Measurements from ENCODE around the gene R3HDM4. TPM values are rescaled to one million over a fixed set of nuclear protein-coding genes. Genes with fewer than 3 reads are reported as not detected.
A peak's percentile ranks its signal among the peaks of the same experiment; 100 is the strongest.

R3HDM4 gene
- total and polyA plus RNA-seq, 9 of the 15 experiments (the other 6 are each of a cell fraction or from before 2014, with no cell fraction given) = 3.2 to 154 (median 59.0) TPM

DNA sequence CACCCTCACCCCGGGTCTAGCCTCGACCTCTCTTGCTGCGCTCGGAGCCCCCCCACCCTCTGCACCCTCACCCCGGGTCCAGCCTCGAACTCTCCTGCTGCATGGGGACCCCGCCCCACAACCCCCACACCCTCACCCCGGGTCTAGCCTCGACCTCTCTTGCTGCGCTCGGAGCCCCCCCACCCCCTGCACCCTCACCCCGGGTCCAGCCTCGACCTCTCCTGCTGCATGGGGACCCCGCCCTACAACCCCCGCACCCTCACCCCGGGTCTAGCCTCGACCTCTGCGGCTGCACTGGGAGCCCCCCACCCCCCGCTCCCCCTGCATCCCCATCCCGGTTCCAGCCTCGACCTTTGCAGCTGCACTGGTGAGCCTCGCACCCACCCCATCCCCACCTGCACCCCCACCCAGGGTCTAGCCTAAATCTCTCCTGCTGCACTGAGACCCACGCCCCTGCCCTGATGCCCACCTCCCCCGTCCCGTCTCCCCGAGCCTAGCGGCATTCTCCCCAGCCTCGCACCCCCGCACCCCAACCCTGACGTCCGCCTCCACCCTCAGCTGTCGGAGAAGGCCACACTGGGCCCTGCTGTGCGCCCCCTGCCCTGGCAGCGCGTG lies 51.8 kb downstream of the R3HDM4 start:
- Histone ChIP-seq H3K4me3 (peak overlapping the region; percentile 62), H3K27ac (ENCODE audit: extremely low read depth, low read depth, low read length) (peak overlapping the region; percentile 82; the same call in 2 of the 3 replicates), H3K79me2 (ENCODE audit: control insufficient read depth, insufficient read depth, low read length) (peaks cover 12% of the 10 kb centered on the region), H3K4me2 (ENCODE audit: insufficient read depth, low read length) (peak overlapping the region; percentile 64; the same call in 1 of the 2 replicates), H3K9me3 (replicated peaks; ENCODE audit: control insufficient read depth, insufficient read depth, low read depth, low read length) (no peaks in the 10 kb centered on the region), H3K36me3 (ENCODE audit: control insufficient read depth, insufficient read depth, low read length) (peaks cover 17% of the 10 kb centered on the region; the same call in 1 of the 3 replicates), H2AFZ (ENCODE audit: low read depth, low read length) (no peak overlapping the region), H3K9me1 (ENCODE audit: control insufficient read depth, insufficient read depth, low read length) (no peaks in the 10 kb centered on the region), H3K27me3 (ENCODE audit: control insufficient read depth in 2 of 2, insufficient read depth in 2 of 2, low read length in 2 of 2) (no peaks in the 10 kb centered on the region), H3K4me1 (replicated peaks in 1 of 2; ENCODE audit: control insufficient read depth in 2 of 2, insufficient read depth in 2 of 2, low read length in 2 of 2) (peaks cover 25 to 65% of the 10 kb centered on the region in 2 experiments), H3K9ac (ENCODE audit: insufficient read depth in 1 of 2, low read depth in 2 of 2, low read length in 2 of 2) (peak overlapping the region in 1 of 2 experiments; percentile 90; a peak in 2 of 4 replicates), H4K20me1 (replicated peaks; ENCODE audit: control insufficient read depth, insufficient read depth, low read length) (no peaks in the 10 kb centered on the region)
- no peak for FAIRE-seq
- in situ Hi-C loops (cut with MboI) = no loop called here
- ChIA-PET POLR2A (interaction anchor here (0.7 to 1.3 kb wide), 2 partner anchors 46 to 160 kb away, joined by 3 to 4 read pairs; partner anchors contain the start of gene RNU6-2), CTCF (ENCODE audit: low intra/inter-chr PET ratio) (interaction anchor here (1.0 to 1.5 kb wide), 2 partner anchors 56 to 91 kb away, joined by 6 to 8 read pairs; partner anchors contain the start of gene KISS1R)
- no peak for DNase-seq (ENCODE audit: extremely low read depth in 1 of 4, low spot score in 3 of 4)
- WGBS (ENCODE audit: insufficient coverage, low coverage, missing lambda C conversion rate) = 9% methylated on average over 12 of the region's 35 CpGs
- no TSS peak for BruUV-seq (replicated peaks)
- TF ChIP-seq FOXM1 (IDR thresholded peaks at IDR 0.05; ENCODE audit: low read depth) = no peak
- no peak for TF ChIP-seq FOXM1 (CRISPR knock-in tag; IDR thresholded peaks at IDR 0.05; ENCODE audit: low read depth)
- peak; percentile 73; the same call in 1 of the 2 replicates for TF ChIP-seq ZBTB7A (IDR thresholded peaks at IDR 0.05; ENCODE audit: borderline replicate concordance, control insufficient read depth, low read depth, low read length)
- TF ChIP-seq, protein P1, sequence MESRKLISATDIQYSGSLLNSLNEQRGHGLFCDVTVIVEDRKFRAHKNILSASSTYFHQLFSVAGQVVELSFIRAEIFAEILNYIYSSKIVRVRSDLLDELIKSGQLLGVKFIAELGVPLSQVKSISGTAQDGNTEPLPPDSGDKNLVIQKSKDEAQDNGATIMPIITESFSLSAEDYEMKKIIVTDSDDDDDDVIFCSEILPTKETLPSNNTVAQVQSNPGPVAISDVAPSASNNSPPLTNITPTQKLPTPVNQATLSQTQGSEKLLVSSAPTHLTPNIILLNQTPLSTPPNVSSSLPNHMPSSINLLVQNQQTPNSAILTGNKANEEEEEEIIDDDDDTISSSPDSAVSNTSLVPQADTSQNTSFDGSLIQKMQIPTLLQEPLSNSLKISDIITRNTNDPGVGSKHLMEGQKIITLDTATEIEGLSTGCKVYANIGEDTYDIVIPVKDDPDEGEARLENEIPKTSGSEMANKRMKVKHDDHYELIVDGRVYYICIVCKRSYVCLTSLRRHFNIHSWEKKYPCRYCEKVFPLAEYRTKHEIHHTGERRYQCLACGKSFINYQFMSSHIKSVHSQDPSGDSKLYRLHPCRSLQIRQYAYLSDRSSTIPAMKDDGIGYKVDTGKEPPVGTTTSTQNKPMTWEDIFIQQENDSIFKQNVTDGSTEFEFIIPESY (CRISPR knock-in tag; IDR thresholded peaks at IDR 0.05) = peak; percentile 70; the same call in 1 of the 2 replicates
- TF ChIP-seq, protein P2, sequence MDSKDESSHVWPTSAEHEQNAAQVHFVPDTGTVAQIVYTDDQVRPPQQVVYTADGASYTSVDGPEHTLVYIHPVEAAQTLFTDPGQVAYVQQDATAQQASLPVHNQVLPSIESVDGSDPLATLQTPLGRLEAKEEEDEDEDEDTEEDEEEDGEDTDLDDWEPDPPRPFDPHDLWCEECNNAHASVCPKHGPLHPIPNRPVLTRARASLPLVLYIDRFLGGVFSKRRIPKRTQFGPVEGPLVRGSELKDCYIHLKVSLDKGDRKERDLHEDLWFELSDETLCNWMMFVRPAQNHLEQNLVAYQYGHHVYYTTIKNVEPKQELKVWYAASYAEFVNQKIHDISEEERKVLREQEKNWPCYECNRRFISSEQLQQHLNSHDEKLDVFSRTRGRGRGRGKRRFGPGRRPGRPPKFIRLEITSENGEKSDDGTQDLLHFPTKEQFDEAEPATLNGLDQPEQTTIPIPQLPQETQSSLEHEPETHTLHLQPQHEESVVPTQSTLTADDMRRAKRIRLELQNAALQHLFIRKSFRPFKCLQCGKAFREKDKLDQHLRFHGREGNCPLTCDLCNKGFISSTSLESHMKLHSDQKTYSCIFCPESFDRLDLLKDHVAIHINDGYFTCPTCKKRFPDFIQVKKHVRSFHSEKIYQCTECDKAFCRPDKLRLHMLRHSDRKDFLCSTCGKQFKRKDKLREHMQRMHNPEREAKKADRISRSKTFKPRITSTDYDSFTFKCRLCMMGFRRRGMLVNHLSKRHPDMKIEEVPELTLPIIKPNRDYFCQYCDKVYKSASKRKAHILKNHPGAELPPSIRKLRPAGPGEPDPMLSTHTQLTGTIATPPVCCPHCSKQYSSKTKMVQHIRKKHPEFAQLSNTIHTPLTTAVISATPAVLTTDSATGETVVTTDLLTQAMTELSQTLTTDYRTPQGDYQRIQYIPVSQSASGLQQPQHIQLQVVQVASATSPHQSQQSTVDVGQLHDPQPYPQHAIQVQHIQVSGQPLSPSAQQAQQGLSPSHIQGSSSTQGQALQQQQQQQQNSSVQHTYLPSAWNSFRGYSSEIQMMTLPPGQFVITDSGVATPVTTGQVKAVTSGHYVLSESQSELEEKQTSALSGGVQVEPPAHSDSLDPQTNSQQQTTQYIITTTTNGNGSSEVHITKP (IDR thresholded peaks at IDR 0.05; ENCODE audit: partially characterized antibody) = no peak
- TF ChIP-seq, protein P3, sequence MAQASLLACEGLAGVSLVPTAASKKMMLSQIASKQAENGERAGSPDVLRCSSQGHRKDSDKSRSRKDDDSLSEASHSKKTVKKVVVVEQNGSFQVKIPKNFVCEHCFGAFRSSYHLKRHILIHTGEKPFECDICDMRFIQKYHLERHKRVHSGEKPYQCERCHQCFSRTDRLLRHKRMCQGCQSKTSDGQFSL (CRISPR knock-in tag; IDR thresholded peaks at IDR 0.05) = no peak
- TF ChIP-seq, protein P3 (tag; IDR thresholded peaks at IDR 0.05) = peak in 1 of 2 experiments; percentile 23; a peak in 1 of 4 replicates
- no peak for TF ChIP-seq FOXP1 (CRISPR knock-in tag; IDR thresholded peaks at IDR 0.05)
- intact Hi-C loops (cut with micrococcal nuclease) = loop anchor here (5.0 kb wide), 2 partner anchors 121 to 381 kb away; partner anchors contain the start of genes ATP5F1D and WDR18
- ATAC-seq = no peak

Data from K562 (cell line).